Raji (cell line): ENCODE data around the gene ZNF639.

Experiments used
- POLR2A ChIP-seq: IDR thresholded peaks from 2 replicates; pipeline ENCODE4 v1.6.1; 2011; ENCODE audit warnings: low read depth, low read length, control low read depth; ENCODE audit not compliant: insufficient read depth

The ZNF639 gene

GRCh38 chr3:179322286-179323196, at the start of gene ZNF639:
TSS of gene ZNF639 (plus strand) at chr3:179323031. CDS start at chr3:179328294, 5,263 bp downstream.
- peak; percentile 78 for TF ChIP-seq POLR2A

- no peak for TF ChIP-seq POLR2A
Observed at GRCh38 chr3:179276001-179276400, 46.8 kb upstream of the ZNF639 start.

GRCh38 chr3:179276743-179277142, 46.1 kb upstream of the ZNF639 start:
- TF ChIP-seq POLR2A: no peak

- TF ChIP-seq POLR2A: no peak
Observed at GRCh38 chr3:179278151-179278550, 44.7 kb upstream of the ZNF639 start.

- no peak for TF ChIP-seq POLR2A
Observed at GRCh38 chr3:179278932-179279693, 43.7 kb upstream of the ZNF639 start.

- no peak for TF ChIP-seq POLR2A
Observed at GRCh38 chr3:179279837-179280236, 43.0 kb upstream of the ZNF639 start.

GRCh38 chr3:179281825-179282224, 41.0 kb upstream of the ZNF639 start:
- no peak for TF ChIP-seq POLR2A

- no peak for TF ChIP-seq POLR2A
Observed at GRCh38 chr3:179286331-179286730, 36.5 kb upstream of the ZNF639 start.

- no peak for TF ChIP-seq POLR2A
Observed at GRCh38 chr3:179288845-179289244, 34.0 kb upstream of the ZNF639 start.

GRCh38 chr3:179289295-179289694, 33.5 kb upstream of the ZNF639 start:
- TF ChIP-seq POLR2A: no peak

- no peak for TF ChIP-seq POLR2A
Observed at GRCh38 chr3:179292450-179292849, 30.4 kb upstream of the ZNF639 start.

- no peak for TF ChIP-seq POLR2A
Observed at GRCh38 chr3:179297971-179298725, 24.7 kb upstream of the ZNF639 start.

- TF ChIP-seq POLR2A: no peak
Observed at GRCh38 chr3:179299316-179299715, 23.5 kb upstream of the ZNF639 start.

GRCh38 chr3:179299999-179300613, 22.7 kb upstream of the ZNF639 start:
- TF ChIP-seq POLR2A: no peak

GRCh38 chr3:179301645-179302044, 21.2 kb upstream of the ZNF639 start:
- no peak for TF ChIP-seq POLR2A

- TF ChIP-seq POLR2A: no peak
Observed at GRCh38 chr3:179302111-179302510, 20.7 kb upstream of the ZNF639 start.

- no peak for TF ChIP-seq POLR2A
Observed at GRCh38 chr3:179304605-179305004, 18.2 kb upstream of the ZNF639 start.
